IMR-90 (cell line): ENCODE results near the gene CCDC60. TPM values are rescaled to one million over a fixed set of nuclear protein-coding genes. Genes with fewer than 3 reads are reported as not detected.

Experiments used
- ATAC-seq: fragments of 200-7000 bp; cut with Tn5 transposase; 2 replicates; pipeline ENCODE4 v1.9.1; 2020; ENCODE audit warnings: low read depth, mild to moderate bottlenecking, moderate library complexity
- BruUV-seq: library from RNA; stranded (reverse); fragments of 400-500 nt; replicated peaks from 2 replicates; lab custom pipeline; 2021; lab: Mats Ljungman, UMichigan
- CTCF ChIA-PET: fragments of 300-600 bp; formaldehyde crosslinking; extraction: SDS; loops from one replicate; lab custom pipeline; 2021; ENCODE audit warnings: antibody characterized with exemption; lab: Yijun Ruan, JAX
- POLR2A ChIA-PET: fragments of 300-600 bp; sonication (Branson Sonifier 250); formaldehyde crosslinking; loops from one replicate; lab custom pipeline; 2022; ENCODE audit warnings: antibody characterized with exemption; ENCODE audit not compliant: unreplicated experiment; lab: Charles Lee
- DNase-seq: peaks from one replicate; pipeline ENCODE4 v3.0.0; 2013
- H2AFZ ChIP-seq: replicated peaks from 2 replicates; pipeline ENCODE3; 2013; ENCODE audit warnings: low read length, mild to moderate bottlenecking; ENCODE audit not compliant: poor library complexity
- H2AK5ac ChIP-seq: 2 replicates; pipeline ENCODE4 v1.6.1; 2013; ENCODE audit warnings: low read depth, low read length, inconsistent platforms
- H2AK9ac ChIP-seq: replicated peaks from 2 replicates; pipeline ENCODE3; 2013; ENCODE audit warnings: mild to moderate bottlenecking, low read depth, low read length, moderate library complexity; ENCODE audit not compliant: poor library complexity
- H2BK120ac ChIP-seq: 2 replicates; pipeline ENCODE4 v1.6.1; 2013; ENCODE audit warnings: low read depth, low read length, inconsistent platforms
- H2BK15ac ChIP-seq: 3 replicates; pipeline ENCODE4 v1.6.1; 2013; ENCODE audit warnings: low read depth, low read length, inconsistent platforms
- H2BK20ac ChIP-seq: 2 replicates; pipeline ENCODE4 v1.6.1; 2013; ENCODE audit warnings: low read depth, mild to moderate bottlenecking, inconsistent platforms, low read length, moderate library complexity
- H2BK5ac ChIP-seq: 2 replicates; pipeline ENCODE4 v1.6.1; 2013; ENCODE audit warnings: mild to moderate bottlenecking, low read depth, low read length, inconsistent platforms; ENCODE audit not compliant: poor library complexity, severe bottlenecking
- H3K14ac ChIP-seq: replicated peaks from 2 replicates; pipeline ENCODE4 v1.6.1; 2013; ENCODE audit warnings: low read depth, low read length, inconsistent platforms
- H3K18ac ChIP-seq: 2 replicates; pipeline ENCODE4 v1.6.1; 2013; ENCODE audit warnings: low read depth, low read length, control low read depth
- H3K23ac ChIP-seq: 2 replicates; pipeline ENCODE4 v1.6.1; 2013; ENCODE audit warnings: low read depth, low read length, inconsistent platforms
- H3K27ac ChIP-seq: 2 replicates; pipeline ENCODE4 v1.5.1; 2013; ENCODE audit warnings: mild to moderate bottlenecking, control low read depth, low read length; ENCODE audit not compliant: insufficient read depth
- H3K27me3 ChIP-seq: 2 replicates; pipeline ENCODE4 v1.6.1; 2013; ENCODE audit warnings: low read length; ENCODE audit not compliant: control insufficient read depth, insufficient read depth
- H3K36me3 ChIP-seq: 2 replicates; pipeline ENCODE4 v1.6.1; 2013; ENCODE audit warnings: low read length, mixed read lengths; ENCODE audit not compliant: control insufficient read depth, insufficient read depth
- H3K4ac ChIP-seq: 2 replicates; pipeline ENCODE4 v1.6.1; 2013; ENCODE audit warnings: low read depth, low read length, inconsistent platforms
- H3K4me1 ChIP-seq: 2 replicates; pipeline ENCODE4 v1.6.1; 2013; ENCODE audit warnings: low read length, mixed read lengths; ENCODE audit not compliant: control insufficient read depth, insufficient read depth
- H3K4me2 ChIP-seq: 2 replicates; pipeline ENCODE4 v1.6.1; 2013; ENCODE audit warnings: low read depth, mild to moderate bottlenecking, control low read depth, low read length, moderate library complexity
- H3K4me3 ChIP-seq: 2 replicates; pipeline ENCODE4 v1.5.1; 2013; ENCODE audit warnings: low read depth, mild to moderate bottlenecking, control low read depth, low read length, moderate library complexity; ENCODE audit not compliant: insufficient read depth
- H3K56ac ChIP-seq: 2 replicates; pipeline ENCODE4 v1.6.1; 2013; ENCODE audit warnings: low read length, inconsistent platforms; ENCODE audit not compliant: insufficient read depth; ENCODE audit errors: extremely low read depth
- H3K79me1 ChIP-seq, 2 experiments: 2 replicates each; pipeline ENCODE4 v1.6.1; 2013; ENCODE audit warnings: low read length in 2 of 2, inconsistent platforms in 1 of 2, low read depth in 1 of 2
- H3K9ac ChIP-seq: 2 replicates; pipeline ENCODE4 v1.6.1; 2013; ENCODE audit warnings: low read depth, low read length, control low read depth
- H3K9me1 ChIP-seq: 2 replicates; pipeline ENCODE4 v1.6.1; 2013; ENCODE audit warnings: low read length, inconsistent platforms; ENCODE audit not compliant: insufficient read depth
- H3K9me3 ChIP-seq: 2 replicates; pipeline ENCODE4 v1.6.1; 2013; ENCODE audit warnings: low read length; ENCODE audit not compliant: control insufficient read depth, insufficient read depth
- H4K20me1 ChIP-seq: 2 replicates; pipeline ENCODE4 v1.6.1; 2013; ENCODE audit warnings: low read length, inconsistent platforms; ENCODE audit not compliant: insufficient read depth
- H4K5ac ChIP-seq: 2 replicates; pipeline ENCODE4 v1.6.1; 2013; ENCODE audit warnings: mild to moderate bottlenecking, low read depth, low read length, control low read depth
- H4K8ac ChIP-seq, 2 experiments: 2 replicates each; pipeline ENCODE4 v1.6.1; 2013; ENCODE audit warnings: low read depth in 2 of 2, low read length in 2 of 2, control low read depth in 1 of 2, inconsistent platforms in 1 of 2
- H4K91ac ChIP-seq: 2 replicates; pipeline ENCODE4 v1.6.1; 2013; ENCODE audit warnings: low read depth, low read length, inconsistent platforms; ENCODE audit not compliant: insufficient read depth
- CEBPB ChIP-seq: IDR thresholded peaks from 2 replicates; pipeline ENCODE4 v1.6.1; 2012; ENCODE audit warnings: low read depth, low read length, improper control_type of control experiment
- CHD1 ChIP-seq: IDR thresholded peaks from 2 replicates; pipeline ENCODE4 v1.6.1; 2012; ENCODE audit warnings: low read depth, low read length, improper control_type of control experiment
- FOS ChIP-seq: fragments of 150-350 bp; IDR thresholded peaks from 2 replicates; pipeline ENCODE4 v1.6.1; 2016; ENCODE audit warnings: low read depth, low read length
- MAFK ChIP-seq: IDR thresholded peaks from 2 replicates; pipeline ENCODE4 v1.6.1; 2012; ENCODE audit warnings: low read depth, low read length, improper control_type of control experiment
- MAZ ChIP-seq: IDR thresholded peaks from 2 replicates; pipeline ENCODE4 v1.6.1; 2012; ENCODE audit warnings: low read depth, mild to moderate bottlenecking, low read length, improper control_type of control experiment, moderate library complexity, borderline replicate concordance
- NFE2L2 ChIP-seq: fragments of 150-350 bp; IDR thresholded peaks from 2 replicates; pipeline ENCODE4 v1.6.1; 2016; ENCODE audit warnings: low read depth, mild to moderate bottlenecking, low read length
- POLR2A ChIP-seq: IDR thresholded peaks from 2 replicates; pipeline ENCODE4 v1.6.1; 2012; ENCODE audit warnings: mild to moderate bottlenecking, low read depth, low read length
- RAD21 ChIP-seq: IDR thresholded peaks from 2 replicates; pipeline ENCODE4 v1.6.1; 2012; ENCODE audit warnings: low read length, improper control_type of control experiment
- RCOR1 ChIP-seq: IDR thresholded peaks from 2 replicates; pipeline ENCODE4 v1.6.1; 2012; ENCODE audit warnings: mild to moderate bottlenecking, low read length, improper control_type of control experiment; ENCODE audit not compliant: insufficient replicate concordance
- RFX5 ChIP-seq: IDR thresholded peaks from 2 replicates; pipeline ENCODE4 v1.8.0; 2012; ENCODE audit warnings: low read depth, mild to moderate bottlenecking, low read length, moderate library complexity
- SMC3 ChIP-seq: fragments of 150-350 bp; IDR thresholded peaks from 2 replicates; pipeline ENCODE4 v1.6.1; 2016; ENCODE audit warnings: low read depth, mild to moderate bottlenecking, antibody characterized with exemption, low read length, moderate library complexity
- WGBS, 2 experiments: methylation state at CpG; one replicate each; pipeline versions ENCODE4 v1.1.5 to v1.1.7; 2013; ENCODE audit warnings: missing lambda C conversion rate in 2 of 2; ENCODE audit not compliant: insufficient read length in 1 of 2; ENCODE audit errors: extremely low coverage in 2 of 2; 5-methylcytosine and 5-hydroxymethylcytosine counted together
- dilution Hi-C: fragments of 300-500 bp; cut with HindIII; formaldehyde crosslinking; loops from one replicate; pipeline ENCODE4 v1.14.3; 2018; ENCODE audit warnings: low sequenced_read_pairs; ENCODE audit not compliant: unreplicated experiment
- in situ Hi-C: fragments of 300-500 bp; cut with MboI; formaldehyde crosslinking; loops from 3 replicates; pipeline ENCODE4 v1.14.3; 2019; ENCODE audit warnings: low sequenced_read_pairs, inconsistent platforms, mixed read lengths
- intact Hi-C: fragments of 100-400 bp; cut with micrococcal nuclease; formaldehyde crosslinking; loops from 2 replicates; pipeline ENCODE4 v1.10.0; 2022
- polyA plus RNA-seq, 3 experiments: library from polyadenylated mRNA; depleted of rRNA; stranded (reverse); fragments of >200 nt; gene quantifications; 2 replicates each; pipeline ENCODE4 v1.2.3, GENCODE V29; 2012; ENCODE audit warnings: low replicate concordance in 1 of 3
- total RNA-seq: library from RNA; depleted of rRNA; stranded (reverse); fragments of >200 nt; gene quantifications from 2 replicates; pipeline ENCODE4 v1.2.3, GENCODE V29; 2012
- TF ChIP-seq, protein P1 (sequence below): fragments of 150-350 bp; IDR thresholded peaks from 2 replicates; pipeline ENCODE4 v1.6.1; 2016; ENCODE audit warnings: low read depth, mild to moderate bottlenecking, low read length, moderate library complexity, borderline replicate concordance
- TF ChIP-seq, protein P2 (sequence below): conservative IDR thresholded peaks from 2 replicates; pipeline ENCODE4 v1.5.1; 2012; ENCODE audit warnings: mild to moderate bottlenecking, low read depth, low read length, improper control_type of control experiment

The CCDC60 gene
- total and polyA plus RNA-seq, 2 of the 4 experiments (the other 2 are of a cell fraction): not detected

DNA sequence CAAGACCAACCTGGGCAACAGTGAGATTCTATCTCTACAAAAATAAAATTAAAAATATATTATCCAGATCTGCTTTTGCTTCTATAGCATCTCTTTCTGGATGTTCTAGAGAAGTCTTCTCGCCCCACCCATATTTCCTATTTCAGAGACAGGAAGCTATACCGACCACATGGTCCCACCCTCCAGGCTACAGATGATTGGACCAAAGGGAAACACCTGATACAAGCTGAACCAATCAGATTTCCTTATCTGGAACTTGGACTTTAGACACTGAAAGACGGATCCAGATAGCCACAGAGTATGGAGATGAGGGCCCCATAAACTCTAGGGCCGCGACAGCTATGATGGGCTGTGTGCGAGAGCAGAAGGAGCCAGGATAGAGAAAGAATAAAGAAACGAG lies 48.7 kb downstream of the CCDC60 start:
- in situ Hi-C loops (no loop called here), dilution Hi-C loops (no loop called here), intact Hi-C loops (no loop called here)
- 90% methylated on average over 3 of the region's 7 CpGs; no CpG with 5 or more reads in 1 of the 2 experiments for WGBS, 2 experiments
- H3K23ac ChIP-seq: no peak overlapping the region
- no peak overlapping the region for H3K18ac ChIP-seq
- ATAC-seq: no peak
- no peaks in the 10 kb centered on the region for H3K27me3 ChIP-seq
- no peaks in the 10 kb centered on the region for H4K20me1 ChIP-seq
- no peak overlapping the region for H3K4me3 ChIP-seq
- H2BK5ac ChIP-seq: no peak overlapping the region
- no peak overlapping the region for H2BK120ac ChIP-seq
- H2AK5ac ChIP-seq: no peak overlapping the region
- no peak overlapping the region for H4K5ac ChIP-seq
- H3K9me3 ChIP-seq: peaks cover 17% of the 10 kb centered on the region
- no peak overlapping the region for H3K4ac ChIP-seq
- no peaks in the 10 kb centered on the region for H3K36me3 ChIP-seq
- H3K14ac ChIP-seq: no peak overlapping the region
- H3K4me2 ChIP-seq: no peak overlapping the region
- H3K9ac ChIP-seq: no peak overlapping the region
- H3K4me1 ChIP-seq: no peaks in the 10 kb centered on the region
- H2BK20ac ChIP-seq: no peak overlapping the region
- no peak overlapping the region for H2AFZ ChIP-seq
- ChIA-PET POLR2A (no interaction called here), CTCF (no interaction called here)
- H3K79me1 ChIP-seq: no peaks in the 10 kb centered on the region
- no peak overlapping the region for H3K27ac ChIP-seq
- no TSS peak for BruUV-seq
- DNase-seq: no peak
- H3K9me1 ChIP-seq: no peaks in the 10 kb centered on the region
- no peak overlapping the region for H4K8ac ChIP-seq
- no peak overlapping the region for H2BK15ac ChIP-seq
- H4K91ac ChIP-seq: no peak overlapping the region
- H2AK9ac ChIP-seq: no peak overlapping the region
- no peak for TF ChIP-seq CHD1
- TF ChIP-seq, protein P1, sequence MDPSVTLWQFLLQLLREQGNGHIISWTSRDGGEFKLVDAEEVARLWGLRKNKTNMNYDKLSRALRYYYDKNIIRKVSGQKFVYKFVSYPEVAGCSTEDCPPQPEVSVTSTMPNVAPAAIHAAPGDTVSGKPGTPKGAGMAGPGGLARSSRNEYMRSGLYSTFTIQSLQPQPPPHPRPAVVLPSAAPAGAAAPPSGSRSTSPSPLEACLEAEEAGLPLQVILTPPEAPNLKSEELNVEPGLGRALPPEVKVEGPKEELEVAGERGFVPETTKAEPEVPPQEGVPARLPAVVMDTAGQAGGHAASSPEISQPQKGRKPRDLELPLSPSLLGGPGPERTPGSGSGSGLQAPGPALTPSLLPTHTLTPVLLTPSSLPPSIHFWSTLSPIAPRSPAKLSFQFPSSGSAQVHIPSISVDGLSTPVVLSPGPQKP: no peak
- no peak for TF ChIP-seq RAD21
- TF ChIP-seq, protein P2, sequence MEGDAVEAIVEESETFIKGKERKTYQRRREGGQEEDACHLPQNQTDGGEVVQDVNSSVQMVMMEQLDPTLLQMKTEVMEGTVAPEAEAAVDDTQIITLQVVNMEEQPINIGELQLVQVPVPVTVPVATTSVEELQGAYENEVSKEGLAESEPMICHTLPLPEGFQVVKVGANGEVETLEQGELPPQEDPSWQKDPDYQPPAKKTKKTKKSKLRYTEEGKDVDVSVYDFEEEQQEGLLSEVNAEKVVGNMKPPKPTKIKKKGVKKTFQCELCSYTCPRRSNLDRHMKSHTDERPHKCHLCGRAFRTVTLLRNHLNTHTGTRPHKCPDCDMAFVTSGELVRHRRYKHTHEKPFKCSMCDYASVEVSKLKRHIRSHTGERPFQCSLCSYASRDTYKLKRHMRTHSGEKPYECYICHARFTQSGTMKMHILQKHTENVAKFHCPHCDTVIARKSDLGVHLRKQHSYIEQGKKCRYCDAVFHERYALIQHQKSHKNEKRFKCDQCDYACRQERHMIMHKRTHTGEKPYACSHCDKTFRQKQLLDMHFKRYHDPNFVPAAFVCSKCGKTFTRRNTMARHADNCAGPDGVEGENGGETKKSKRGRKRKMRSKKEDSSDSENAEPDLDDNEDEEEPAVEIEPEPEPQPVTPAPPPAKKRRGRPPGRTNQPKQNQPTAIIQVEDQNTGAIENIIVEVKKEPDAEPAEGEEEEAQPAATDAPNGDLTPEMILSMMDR: no peak
- TF ChIP-seq MAZ: no peak
- no peak for TF ChIP-seq NFE2L2
- no peak for TF ChIP-seq MAFK
- TF ChIP-seq SMC3: no peak
- TF ChIP-seq FOS: no peak
- TF ChIP-seq RCOR1: no peak
- no peak for TF ChIP-seq CEBPB
- no peak for TF ChIP-seq POLR2A
- no peak for TF ChIP-seq RFX5
- no peak overlapping the region for H3K56ac ChIP-seq
